IPS DF 4.7 (cell line): ENCODE data around the gene SCIN.

Source experiments
- DNase-seq: peaks from one replicate; pipeline ENCODE4 v3.0.0-alpha.2; 2013; ENCODE audit warnings: low spot score; ENCODE audit errors: extremely low read depth

Gene SCIN

DNA sequence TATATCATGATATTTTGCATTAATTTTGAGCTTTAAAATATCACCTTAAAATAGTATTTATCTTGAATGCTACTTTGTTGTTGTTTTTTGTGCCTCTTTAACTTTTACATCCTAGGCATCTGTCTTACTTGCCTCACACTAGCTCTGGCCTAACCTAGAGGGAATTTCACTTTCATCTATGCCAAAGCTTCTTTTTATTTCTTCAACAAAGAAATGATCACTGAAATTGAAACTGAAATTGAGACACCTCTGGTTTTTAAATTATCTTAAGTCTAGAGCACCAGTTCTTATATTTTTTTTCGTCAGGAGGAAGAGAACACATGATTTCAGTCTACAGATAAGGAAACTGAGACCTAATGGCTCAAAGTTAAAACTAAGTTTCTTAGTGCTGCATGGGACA is 3.5 kb upstream of the SCIN start:
- no peak for DNase-seq

DNA sequence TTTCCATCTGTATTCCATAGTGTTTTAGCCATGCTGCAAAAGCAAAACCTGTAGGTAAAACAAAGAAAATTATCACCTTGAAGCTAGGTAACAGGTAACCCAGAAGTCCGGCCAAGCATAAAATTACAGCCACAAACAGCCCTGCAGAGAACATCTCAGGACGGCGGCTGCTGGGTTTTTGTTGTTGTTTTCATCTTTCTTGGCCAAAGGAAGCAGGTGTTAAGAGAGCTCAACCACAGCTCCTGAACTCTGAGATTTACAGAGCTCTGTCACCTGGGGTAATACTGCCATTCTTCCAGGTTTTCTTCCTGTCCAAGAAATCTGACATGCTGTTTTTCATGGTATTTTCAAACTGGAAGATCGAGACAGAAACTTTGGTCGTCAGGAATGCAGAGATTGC is 847 bp upstream of the SCIN start:
- no peak for DNase-seq

DNA sequence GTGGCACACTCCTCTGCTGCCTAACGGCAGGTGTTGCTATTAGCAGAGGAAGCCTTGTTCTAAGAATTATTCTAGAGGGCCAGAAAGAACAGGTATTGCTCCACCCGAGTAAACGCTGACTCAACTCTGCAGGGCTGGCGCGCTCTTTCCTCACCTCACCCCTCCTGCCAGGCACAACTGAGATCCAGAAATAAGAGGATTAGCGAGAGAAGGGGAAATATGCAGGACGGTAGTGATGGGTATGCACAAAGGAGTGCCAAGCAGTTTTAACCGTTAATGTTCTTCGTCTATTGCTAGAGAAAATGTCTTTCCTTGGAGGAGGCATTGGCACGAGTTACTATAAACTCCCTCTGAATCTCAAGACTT is 369 bp upstream of the SCIN start:
- DNase-seq, result no peak

DNA sequence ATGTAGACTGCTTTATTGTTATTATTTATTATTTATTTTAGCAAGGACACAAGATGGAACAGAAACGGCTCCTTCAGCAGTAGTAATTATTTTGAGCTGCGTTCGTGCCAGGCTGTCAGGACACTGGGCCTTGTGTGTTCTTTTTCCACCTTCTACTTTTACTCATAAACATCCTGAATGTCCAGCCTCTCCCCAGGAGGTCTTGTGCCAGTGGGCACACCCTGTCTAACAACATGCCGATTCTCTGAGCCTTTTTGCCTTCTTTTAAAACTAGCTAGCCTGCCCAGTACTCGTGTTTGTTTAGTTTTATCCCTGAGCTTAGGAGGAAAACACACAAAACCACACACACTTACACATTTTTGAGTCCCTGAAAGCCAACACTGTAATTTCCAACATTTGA is 1.2 kb downstream of the SCIN start:
- DNase-seq, result no peak

DNA sequence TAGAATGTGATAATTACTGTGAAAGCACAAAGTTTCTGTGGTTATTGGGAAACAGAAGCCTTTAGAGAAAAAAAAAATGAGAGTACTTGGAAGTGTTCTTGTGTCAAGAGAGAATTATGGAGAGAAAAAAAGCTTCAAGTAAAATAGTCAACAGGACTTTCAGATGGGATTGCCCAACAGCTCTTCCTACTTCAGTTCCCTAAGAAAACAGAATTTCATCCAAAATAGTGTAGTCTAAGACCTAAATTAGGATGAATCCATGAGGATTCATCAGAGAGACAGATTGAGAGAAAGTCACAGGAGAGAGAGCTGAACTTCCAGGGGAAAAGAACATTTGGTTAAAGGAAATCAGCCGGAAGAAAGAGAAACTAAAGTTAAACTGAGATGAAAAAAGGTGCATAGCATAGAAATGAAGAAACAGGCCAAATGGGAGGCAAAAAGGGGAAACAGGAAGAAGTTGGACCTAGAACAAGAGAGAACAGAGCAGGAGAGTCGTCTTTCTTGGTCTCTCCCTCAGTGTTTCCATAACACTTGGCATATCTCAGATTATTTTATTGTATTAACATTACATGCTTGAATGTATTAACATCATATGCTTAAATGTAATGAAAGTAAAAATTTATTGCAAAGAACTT is 2.5 kb downstream of the SCIN start:
- DNase-seq, result no peak

DNA sequence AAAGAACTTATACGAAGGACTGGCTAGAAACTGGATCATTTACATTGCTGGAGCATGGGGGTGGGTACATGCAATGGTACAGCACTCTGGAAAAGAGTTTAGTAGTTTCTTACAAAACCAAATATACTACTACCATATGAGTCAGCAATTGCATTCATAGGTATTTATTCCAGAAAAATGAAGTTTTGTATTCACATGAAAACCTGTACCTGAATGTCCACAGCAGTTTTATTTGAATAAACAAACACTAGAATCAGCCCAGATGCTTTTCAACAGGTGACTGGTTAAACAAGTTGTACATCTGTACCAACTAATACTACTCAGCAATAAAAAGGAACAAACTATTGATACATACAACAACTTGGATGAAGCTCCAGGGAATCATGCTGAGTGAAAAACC is 3.4 kb downstream of the SCIN start:
- DNase-seq, result no peak

DNA sequence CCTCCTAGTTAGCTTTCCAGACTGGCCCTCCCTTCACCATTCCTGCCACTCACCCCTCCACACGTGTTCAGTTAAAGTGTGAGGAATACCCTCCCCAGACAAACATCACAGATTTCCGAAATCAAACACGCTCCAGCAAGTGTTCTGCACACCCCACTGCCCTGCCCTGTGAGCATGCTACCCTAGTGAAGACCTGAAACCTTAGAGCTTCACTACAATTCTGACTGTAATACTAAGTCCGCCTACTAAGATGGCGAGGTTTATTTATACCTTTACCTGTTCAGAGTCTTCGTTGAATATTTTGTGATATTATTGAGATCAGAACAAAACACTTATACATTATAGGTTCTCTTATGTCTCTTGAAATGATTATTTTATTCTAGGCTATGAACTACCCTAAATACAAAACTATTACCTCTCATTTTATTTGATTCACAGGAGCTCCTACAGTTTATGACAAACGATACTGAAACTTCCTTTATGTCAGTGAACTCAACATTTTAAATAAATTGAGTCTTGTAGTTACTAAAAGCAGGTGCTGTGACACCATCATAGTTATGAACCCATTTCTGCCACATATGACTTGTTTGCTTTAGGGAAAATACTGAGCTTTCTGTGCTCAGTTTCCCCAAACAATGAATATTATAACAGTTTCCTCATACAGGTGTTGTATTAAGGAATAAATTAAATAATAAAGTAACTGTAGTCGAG is 8.6 kb downstream of the SCIN start:
- no peak for DNase-seq

DNA sequence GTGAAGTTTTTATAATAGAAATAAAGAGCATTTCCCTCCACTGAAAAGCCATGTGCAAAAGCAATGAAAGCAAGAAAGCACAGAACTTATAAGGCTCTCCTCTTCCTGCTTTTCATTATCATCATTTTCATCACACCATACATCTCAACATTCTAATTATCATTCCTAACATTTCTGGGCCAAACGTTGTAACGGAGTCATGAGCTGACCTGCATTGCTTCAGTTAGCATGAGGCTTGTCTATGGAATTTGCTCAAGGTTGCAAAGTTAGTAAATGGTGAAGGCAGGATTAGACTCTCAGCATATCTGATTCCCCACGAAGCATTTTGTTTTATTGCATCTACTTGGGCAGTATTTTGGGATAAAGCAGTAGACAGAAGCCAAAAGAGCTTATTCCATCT is 11.4 kb downstream of the SCIN start:
- DNase-seq, result no peak

DNA sequence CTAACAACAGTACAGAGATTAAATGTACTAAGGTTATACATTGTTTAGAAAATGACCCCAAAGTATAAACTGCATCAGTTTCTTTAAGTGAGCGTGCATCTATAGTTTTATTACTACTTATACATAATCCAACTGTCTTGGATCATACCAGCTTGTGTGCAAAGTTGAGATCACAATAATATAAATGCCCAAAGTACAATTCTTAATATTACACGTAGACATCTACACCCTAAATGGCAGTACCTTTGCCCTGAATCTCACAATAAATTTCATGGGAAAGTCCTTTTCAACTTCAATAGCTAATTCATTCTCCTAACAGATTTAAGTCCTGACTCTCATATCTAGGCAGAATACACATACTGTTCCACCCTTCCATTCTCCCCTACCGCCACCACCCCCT is 11.8 kb downstream of the SCIN start:
- no peak for DNase-seq

DNA sequence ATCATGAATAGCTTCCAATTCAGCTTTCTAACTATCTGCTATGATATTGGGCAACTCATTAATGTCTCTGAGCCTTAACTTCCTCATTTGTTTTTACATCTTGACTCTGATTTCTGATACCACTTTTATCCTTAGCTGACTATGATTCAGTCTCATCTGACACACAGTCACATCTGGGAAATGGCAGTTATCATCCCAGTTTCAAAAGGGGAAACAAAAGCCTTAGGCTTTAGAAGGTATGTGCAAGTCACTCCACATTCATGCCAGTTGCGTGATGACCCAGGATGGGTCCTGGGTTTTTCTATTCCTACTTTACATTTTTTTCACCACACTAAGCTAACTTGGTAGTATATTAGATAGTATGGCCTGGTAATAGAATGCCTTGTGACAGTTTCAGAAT is 12.7 kb downstream of the SCIN start:
- no peak for DNase-seq

DNA sequence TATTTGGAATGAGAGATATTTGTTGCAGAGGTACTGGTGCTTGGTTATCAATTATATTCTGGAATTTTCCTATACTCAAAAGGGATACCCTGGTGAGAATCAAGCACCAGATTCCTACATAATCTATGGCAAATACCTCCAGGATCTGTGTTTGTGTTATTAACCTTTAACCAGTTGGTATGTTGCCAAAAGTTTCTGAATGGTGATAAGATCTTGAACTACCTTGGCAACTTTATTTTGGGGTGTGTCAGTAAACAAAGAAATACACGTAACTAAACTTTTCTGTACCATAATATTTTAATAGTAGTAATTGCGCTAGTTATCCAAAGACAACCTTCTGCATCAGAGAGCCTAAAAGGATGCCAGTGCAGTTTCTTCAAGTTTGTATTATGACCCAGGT is 13.4 kb downstream of the SCIN start:
- no peak for DNase-seq

DNA sequence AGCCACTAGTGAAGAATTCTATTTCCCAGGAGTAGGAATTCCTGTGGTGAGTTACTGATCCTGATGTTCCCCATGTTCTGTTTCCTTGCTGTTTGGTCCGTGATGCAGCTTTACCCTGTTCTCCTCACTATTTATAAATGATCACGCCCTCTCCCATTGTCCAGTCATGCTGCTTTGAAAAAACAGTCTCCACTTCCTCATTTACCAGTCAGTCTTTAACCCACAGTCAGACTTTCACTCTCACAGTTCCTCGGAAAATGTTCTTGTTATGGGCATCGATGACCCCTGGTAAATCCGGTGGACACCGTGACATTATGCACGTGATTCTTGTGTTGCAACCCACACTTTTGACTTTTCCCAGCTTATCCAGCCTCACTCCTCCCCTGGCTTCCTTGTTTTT is 14.4 kb downstream of the SCIN start:
- no peak for DNase-seq

DNA sequence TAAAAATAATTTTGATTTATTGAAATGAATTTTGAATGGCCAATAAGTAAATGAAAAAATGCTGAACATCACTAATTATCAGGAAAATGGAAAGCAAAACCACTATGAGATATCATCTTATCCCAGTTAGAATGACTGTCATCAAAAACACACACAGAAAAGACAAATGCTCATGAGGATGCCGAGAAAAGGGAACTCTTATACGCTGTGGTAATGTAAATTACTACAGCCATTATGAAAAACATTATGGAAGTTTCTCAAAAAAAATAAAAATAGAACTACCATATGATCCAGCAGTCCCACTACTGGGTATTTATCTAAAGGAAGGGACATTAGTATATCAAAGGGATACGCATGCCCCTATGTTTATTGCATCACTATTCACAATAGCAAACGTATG is 15.8 kb downstream of the SCIN start:
- no peak for DNase-seq

DNA sequence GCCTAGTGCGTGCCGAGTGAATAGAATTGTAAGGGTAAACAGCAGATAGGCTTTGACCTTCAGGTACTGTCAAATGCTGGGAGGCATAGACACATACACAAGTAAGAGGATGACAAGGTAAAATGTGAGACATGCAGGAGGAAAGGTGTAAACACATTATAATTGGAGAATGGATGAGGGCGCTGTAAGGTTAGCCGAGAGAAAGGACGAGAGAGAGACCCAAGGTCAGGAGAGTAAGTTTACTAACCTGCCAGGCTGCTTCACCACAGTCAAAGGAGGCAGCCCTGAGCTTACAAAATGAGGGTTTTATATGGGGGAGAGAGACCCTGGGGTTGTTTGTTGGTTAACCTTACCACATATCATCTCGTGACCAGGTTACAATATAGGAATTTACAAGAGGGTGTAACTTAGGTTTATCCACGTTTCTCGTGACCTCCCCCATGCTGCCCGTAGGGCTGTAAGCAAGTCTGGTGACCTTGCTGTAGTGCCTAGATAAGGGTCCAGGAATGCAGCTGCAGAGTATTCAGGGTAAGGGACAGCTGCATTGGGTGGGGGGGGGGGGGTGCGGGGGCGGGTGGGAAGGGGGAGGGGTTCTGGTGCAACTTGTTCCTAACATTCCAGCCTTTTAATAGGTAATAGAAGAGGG is 17.9 kb downstream of the SCIN start:
- no peak for DNase-seq

DNA sequence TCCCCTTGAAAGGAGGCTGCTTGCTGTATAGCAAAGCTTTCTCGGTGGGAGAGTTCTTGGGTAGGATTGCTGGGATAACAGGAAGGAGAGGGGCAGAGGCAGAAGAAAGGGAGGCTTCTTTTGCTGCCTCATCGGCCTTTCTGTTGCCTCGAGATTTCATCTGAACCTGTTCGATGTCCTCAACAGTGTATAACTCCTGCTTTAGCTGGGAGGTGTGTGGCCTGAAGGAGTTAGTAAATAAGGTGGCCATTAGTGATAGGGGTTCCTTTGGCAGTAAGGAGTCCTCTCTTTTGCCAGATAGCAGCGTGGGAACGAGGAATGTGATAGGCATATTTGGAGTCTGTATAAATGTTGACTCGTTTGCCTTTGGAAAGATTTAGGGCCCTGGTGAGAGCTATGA is 20.0 kb downstream of the SCIN start:
- DNase-seq, result no peak

DNA sequence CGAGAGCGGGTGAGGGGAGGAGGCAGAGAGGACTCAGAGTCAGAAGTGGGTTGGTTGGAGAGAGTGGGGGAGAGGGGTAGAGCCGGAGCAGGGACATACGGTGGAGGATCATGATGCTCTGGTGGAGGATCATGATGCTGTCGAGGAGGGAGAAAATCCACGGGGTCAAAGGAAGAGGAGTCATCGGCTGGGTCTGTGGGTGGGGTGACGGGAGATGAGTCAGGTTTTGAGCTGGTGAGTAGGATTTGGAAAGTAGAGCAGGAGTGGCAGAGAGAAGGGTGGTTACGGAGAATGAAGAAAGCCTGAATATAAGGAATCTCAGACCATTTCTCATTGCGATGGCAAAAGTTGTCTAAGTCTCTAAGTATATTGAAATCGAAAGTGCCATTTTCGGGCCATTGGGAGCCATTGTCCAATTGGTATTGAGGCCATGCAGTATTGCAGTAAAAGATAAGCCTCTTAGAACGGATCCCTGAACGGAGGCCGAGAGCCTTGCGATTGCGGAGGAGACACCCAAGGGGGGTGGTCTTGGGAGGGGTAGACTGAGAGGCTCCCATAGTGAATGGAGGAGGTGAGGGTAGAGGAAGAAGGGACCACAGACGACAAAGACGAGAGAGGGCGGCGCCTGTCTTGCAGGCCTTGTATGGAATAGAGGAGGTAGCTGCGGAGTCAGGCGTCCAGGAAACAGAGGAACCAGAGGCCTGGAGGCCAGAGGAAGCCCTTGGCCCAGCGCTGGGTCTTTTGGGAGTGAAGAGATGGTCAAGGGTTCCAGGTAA is 23.8 kb downstream of the SCIN start:
- DNase-seq, result no peak

DNA sequence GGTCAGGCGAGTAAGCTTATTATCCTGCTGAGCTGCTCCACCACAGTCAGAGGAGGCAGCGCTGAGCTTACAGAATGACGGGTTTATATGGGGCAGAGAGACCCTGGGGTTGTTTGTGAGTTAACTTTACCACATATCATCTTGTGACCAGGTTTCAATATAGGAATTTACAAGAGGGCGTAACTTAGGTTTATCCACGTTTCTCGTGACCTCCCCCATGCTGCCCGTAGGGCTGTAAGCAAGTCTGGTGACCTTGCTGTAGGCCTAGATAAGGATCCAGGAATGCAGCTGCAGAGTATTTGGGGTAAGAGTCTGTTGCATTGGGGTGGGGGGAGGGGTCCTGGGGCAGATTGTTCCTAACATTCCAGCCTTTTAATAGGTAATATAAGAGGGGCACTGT is 24.6 kb downstream of the SCIN start:
- DNase-seq, result no peak

DNA sequence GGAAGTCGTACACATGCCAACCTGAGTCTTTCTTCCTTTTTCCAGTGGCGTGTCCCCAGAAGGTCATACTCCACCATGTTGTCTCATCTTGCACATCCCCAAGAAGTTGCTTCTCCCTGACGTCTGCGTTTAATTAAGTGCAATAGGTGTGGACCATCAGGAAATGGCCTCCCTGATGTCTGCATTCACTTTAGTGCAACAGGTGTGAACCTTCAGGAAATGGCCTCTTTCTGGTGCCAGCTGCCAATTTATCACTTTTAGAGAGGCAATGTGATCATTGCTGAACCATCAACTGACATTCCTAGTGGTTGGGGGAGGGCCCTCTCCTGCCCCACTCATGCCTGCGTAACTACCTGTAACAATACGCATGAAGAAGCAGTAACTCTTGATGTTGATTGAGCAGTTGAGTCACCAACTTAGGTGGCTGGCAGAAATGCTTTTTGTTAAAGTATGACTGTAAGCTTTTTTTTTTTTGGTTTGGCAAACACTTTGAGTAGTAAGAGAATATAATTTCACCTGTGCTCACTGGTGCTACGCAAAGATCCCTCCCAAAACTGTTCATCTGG is 25.8 kb downstream of the SCIN start:
- no peak for DNase-seq

DNA sequence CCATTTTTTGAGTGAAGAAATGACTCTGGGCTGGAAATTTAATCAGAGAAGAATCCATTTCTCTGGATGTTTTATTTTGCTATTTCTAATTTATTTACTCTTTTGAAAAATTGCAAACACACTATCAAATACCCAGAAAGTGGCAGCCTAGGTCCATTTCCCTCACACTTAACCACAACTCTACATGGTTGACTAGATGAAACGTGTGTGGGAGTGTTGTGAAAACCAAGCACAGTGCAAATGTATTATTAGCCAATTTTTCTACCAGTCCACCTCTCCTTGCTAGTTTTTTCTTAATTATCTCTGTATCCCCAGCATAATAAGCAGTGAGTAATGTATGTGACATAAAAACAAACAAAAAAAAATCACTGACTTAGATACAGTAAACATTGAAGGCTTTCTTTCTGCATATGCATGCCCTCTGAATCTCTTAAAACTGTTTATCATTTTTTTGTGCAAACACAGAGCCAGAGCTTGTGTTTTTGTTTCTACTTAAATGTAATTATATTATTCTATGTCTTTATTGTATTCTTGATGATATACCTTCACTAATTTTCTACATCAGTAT is 30.9 kb downstream of the SCIN start:
- DNase-seq, result no peak

DNA sequence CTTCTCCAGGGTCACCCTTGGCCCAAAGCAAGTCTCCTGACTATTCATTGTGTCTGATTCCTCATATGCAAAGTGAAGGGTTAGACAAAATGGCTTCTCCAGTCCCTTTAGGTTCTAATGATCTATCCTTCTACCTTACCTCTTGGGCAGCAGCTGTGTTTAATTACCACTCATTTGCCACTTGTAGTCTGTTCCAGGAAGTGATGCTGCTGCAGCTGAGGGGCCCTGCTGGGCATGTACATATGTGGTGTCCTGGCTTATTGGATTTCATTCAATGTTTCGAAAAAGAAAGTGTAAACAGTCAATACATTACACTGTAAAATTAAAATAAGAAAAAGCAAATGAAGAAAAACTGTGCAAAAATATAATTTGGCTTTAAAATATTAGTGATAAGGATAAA is 36.6 kb downstream of the SCIN start:
- DNase-seq, result no peak

DNA sequence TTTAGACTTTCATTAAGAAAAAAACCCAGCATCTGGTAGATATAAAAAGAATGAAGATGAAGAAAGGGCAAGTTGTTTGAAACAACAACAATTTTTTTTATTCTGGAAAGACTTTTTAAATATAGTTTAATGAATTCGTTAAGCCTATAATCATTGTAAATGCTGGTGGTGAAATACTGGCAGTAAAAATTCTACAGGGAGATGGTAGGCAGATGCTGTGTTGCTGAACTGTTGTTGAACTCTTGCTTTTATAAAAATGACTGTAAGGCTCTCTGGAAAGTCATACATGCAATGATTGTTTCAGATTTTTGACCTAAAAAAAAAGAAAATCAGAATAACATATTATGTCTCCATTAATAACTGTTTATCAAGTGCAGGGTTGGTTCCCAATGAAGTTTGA is 39.0 kb downstream of the SCIN start:
- DNase-seq, result no peak

DNA sequence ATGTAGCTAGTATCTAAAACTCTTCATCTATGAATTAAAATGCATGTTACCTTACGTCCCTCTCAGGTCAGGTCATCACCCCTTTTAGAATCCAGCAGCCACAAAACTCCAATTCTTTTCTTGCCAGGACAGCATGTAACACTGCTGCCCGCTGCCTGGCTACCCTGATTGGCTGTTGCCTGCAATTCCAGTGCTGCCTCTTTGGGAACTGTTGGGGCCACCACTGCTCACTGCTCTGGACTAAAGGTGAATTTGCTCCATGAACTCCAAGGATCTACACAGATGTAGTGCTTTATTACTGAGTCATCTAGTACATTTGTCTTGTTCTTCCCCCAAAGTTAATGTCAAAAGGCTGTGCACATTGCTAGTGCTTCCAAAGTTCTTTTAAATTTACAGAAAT is 40.4 kb downstream of the SCIN start:
- no peak for DNase-seq
